PFSK-1 (cell line): Measurements from ENCODE around the gene OS9.

Experiments
- POLR2AphosphoS5 ChIP-seq: IDR thresholded peaks from 2 replicates; pipeline ENCODE4 v1.6.1; 2012; ENCODE audit warnings: low read depth, mild to moderate bottlenecking, control low read depth, low read length, moderate library complexity
- REST ChIP-seq, 2 experiments: IDR thresholded peaks; 2 replicates each; pipeline versions ENCODE4 v1.6.1 to v1.8.0; 2011 to 2012; ENCODE audit warnings: low read depth in 2 of 2, low read length in 2 of 2, control low read depth in 1 of 2, inconsistent platforms in 1 of 2, mild to moderate bottlenecking in 1 of 2, moderate library complexity in 1 of 2; ENCODE audit not compliant: insufficient read depth in 1 of 2

- TF ChIP-seq REST (IDR thresholded peaks at IDR 0.05; ENCODE audit: insufficient read depth in 1 of 2, low read depth in 2 of 2, low read length in 2 of 2), result no peak
- TF ChIP-seq POLR2AphosphoS5, result no peak
Measured at GRCh38 chr12:57739914-57740538, 46.1 kb downstream of the OS9 start.
